ENCODE measurements around the gene UBR4.
"Not testable (repeated sequence)": the region's sequence is repeated elsewhere in the genome, so short reads cannot be mapped to it uniquely, and the experiment has no call there.

The UBR4 gene

GRCh38 chr1:19209990-19210771 lies at the start of gene UBR4:
UBR4 (minus strand) TSS chr1:19210266; CDS start chr1:19210248, 18 bp downstream.
- peak; percentile 98 for DNase-seq (ENCODE audit: low spot score)

- DNase-seq (ENCODE audit: low spot score): no peak
These were observed 48.3 kb upstream of the UBR4 start for GRCh38 chr1:19258353-19258752.

GRCh38 chr1:19257178-19257914 lies 47.3 kb upstream of the UBR4 start:
- no peak for DNase-seq (ENCODE audit: low spot score)

GRCh38 chr1:19256301-19256700 lies 46.2 kb upstream of the UBR4 start:
- not testable (repeated sequence) for DNase-seq (ENCODE audit: low spot score)

- no peak for DNase-seq (ENCODE audit: low spot score)
These were observed 45.2 kb upstream of the UBR4 start for GRCh38 chr1:19255288-19255687.

GRCh38 chr1:19254416-19254815 lies 44.4 kb upstream of the UBR4 start:
- DNase-seq (ENCODE audit: low spot score): no peak

- DNase-seq (ENCODE audit: low spot score): peak; percentile 84
These were observed 41.5 kb upstream of the UBR4 start, which contains the start of the genes EMC1 and MRTO4 for GRCh38 chr1:19251305-19252196. EMC1 (minus strand) TSS chr1:19251524; CDS start chr1:19251509, 15 bp downstream. MRTO4 (plus strand) TSS chr1:19251805; CDS start chr1:19251836, 31 bp downstream.

- no peak for DNase-seq (ENCODE audit: low spot score)
These were observed 40.7 kb upstream of the UBR4 start for GRCh38 chr1:19250629-19251304.

- DNase-seq (ENCODE audit: low spot score): peak; percentile 26
These were observed 30.8 kb upstream of the UBR4 start for GRCh38 chr1:19240673-19241538.

- no peak for DNase-seq (ENCODE audit: low spot score)
These were observed 29.8 kb upstream of the UBR4 start for GRCh38 chr1:19239876-19240275.

- DNase-seq (ENCODE audit: low spot score): no peak
These were observed 24.2 kb upstream of the UBR4 start for GRCh38 chr1:19234224-19234623.

- no peak for DNase-seq (ENCODE audit: low spot score)
These were observed 22.4 kb upstream of the UBR4 start for GRCh38 chr1:19232524-19232846.

- not testable (repeated sequence) for DNase-seq (ENCODE audit: low spot score)
These were observed 21.9 kb upstream of the UBR4 start for GRCh38 chr1:19231736-19232523.

GRCh38 chr1:19229828-19230325 lies 19.8 kb upstream of the UBR4 start:
- no peak for DNase-seq (ENCODE audit: low spot score)

GRCh38 chr1:19229229-19229628 lies 19.2 kb upstream of the UBR4 start:
- no peak for DNase-seq (ENCODE audit: low spot score)

- DNase-seq (ENCODE audit: low spot score): no peak
These were observed 13.1 kb upstream of the UBR4 start for GRCh38 chr1:19222979-19223824.

- DNase-seq (ENCODE audit: low spot score): no peak
These were observed 12.5 kb upstream of the UBR4 start for GRCh38 chr1:19222573-19222972.

- DNase-seq (ENCODE audit: low spot score): no peak
These were observed 10.9 kb upstream of the UBR4 start for GRCh38 chr1:19220991-19221390.

Measured in LoVo (cell line).